ENCODE measurements around the gene CD33.

CD33 gene

DNA sequence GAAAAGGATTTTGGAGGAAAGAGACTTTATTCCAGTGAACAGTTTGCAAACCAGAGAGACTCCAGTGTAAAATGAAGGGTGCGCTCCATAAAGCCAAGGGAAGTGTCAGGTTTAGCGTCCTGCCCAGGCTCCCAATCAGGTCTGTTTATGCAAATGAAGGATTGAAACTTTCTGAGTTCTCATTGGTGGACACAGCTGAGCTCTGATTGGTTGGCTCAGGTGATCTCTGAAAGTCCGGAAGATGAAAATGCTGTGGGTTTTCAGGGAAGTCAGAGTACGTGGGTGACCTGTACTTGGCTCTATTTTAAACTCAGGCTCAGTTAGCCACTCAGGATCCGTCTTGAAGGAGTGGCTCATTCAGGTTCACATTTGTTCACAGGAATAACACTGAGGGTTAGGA, 28.7 kb upstream of the CD33 start:
- DNase-seq (ENCODE audit: insufficient read length, low spot score) (no peak), FAIRE-seq (no peak)
- TF ChIP-seq, protein P1, sequence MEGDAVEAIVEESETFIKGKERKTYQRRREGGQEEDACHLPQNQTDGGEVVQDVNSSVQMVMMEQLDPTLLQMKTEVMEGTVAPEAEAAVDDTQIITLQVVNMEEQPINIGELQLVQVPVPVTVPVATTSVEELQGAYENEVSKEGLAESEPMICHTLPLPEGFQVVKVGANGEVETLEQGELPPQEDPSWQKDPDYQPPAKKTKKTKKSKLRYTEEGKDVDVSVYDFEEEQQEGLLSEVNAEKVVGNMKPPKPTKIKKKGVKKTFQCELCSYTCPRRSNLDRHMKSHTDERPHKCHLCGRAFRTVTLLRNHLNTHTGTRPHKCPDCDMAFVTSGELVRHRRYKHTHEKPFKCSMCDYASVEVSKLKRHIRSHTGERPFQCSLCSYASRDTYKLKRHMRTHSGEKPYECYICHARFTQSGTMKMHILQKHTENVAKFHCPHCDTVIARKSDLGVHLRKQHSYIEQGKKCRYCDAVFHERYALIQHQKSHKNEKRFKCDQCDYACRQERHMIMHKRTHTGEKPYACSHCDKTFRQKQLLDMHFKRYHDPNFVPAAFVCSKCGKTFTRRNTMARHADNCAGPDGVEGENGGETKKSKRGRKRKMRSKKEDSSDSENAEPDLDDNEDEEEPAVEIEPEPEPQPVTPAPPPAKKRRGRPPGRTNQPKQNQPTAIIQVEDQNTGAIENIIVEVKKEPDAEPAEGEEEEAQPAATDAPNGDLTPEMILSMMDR (IDR thresholded peaks at IDR 0.05; ENCODE audit: insufficient read depth, missing control alignments), result no peak

DNA sequence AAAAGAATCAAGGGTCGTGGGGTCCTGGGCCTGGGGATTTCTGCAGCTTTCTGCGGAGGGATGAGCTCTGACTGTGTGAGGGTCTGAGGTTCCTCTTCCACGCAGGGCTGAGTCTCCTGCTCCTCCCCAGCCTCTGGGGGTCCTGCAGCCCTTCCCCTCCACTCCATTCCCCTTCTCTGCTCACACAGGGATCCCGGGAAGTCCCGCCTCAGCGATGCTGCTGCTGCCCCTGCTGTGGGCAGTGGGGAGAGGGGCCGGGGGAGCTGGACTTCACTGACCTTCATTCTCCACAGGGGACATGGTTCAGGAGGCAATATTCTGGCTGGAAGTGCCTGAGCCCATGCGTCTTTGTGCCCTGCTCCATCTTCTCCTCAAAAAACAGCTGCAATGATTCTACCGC, 26.2 kb upstream of the CD33 start:
- TF ChIP-seq, protein P1 (IDR thresholded peaks at IDR 0.05; ENCODE audit: insufficient read depth, missing control alignments), result no peak
- DNase-seq (ENCODE audit: insufficient read length, low spot score) (no peak), FAIRE-seq (no peak)

DNA sequence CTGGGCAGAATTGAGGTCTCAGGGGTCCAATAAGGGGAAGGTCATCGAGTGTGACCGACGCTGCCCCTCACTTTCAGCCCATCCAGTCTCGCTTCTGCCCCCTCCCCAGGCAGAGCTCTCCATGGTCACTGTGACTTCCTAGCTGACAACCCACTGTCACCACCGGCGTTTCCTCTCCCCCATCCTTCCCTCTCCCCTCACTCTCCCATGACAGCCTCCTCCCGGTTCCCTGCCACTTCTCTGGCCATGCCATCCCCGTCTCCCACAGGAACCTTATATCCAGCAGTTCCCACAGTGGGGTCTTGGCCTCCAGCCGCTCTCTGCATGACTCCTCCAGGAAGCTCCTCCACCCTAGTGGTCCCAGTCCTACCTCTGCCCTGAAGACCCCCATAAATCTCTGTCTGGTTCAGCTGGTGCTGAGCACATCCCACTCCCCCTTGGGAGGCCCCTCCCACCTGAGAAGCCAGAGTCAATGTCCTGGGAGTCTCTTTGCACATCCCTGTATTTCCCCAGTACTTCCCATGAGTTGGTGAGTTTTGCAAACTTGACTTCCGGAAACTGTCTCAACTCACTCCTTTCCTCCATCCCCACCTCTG, 24.7 kb upstream of the CD33 start:
- no peak for DNase-seq (ENCODE audit: insufficient read length, low spot score)
- no peak for FAIRE-seq

DNA sequence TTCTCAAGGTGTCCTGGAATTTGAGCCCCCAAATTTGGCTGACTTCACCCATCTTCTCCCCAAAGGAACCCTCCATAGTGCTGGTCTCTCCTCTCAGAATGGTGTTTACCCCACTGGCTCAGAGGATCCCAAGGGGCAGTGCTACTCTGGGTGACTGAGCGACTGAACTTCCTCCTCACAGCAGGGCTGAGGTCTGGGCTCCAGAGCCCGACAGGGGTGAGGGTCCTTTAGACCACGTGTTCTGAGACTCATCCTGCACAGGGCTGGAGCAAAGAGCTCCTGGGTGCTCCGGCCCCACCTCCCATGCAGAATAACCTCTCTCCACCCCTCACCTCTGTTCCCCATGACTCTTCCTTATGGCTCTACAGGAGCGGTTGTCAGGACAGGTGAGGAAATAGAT, 23.2 kb upstream of the CD33 start:
- TF ChIP-seq, protein P1 (IDR thresholded peaks at IDR 0.05; ENCODE audit: insufficient read depth, missing control alignments), result no peak
- no peak for DNase-seq (ENCODE audit: insufficient read length, low spot score)
- no peak for FAIRE-seq

More for the DNA sequence above, 24.7 kb upstream of the CD33 start:
- TF ChIP-seq, protein P1 (IDR thresholded peaks at IDR 0.05; ENCODE audit: insufficient read depth, missing control alignments), result no peak

DNA sequence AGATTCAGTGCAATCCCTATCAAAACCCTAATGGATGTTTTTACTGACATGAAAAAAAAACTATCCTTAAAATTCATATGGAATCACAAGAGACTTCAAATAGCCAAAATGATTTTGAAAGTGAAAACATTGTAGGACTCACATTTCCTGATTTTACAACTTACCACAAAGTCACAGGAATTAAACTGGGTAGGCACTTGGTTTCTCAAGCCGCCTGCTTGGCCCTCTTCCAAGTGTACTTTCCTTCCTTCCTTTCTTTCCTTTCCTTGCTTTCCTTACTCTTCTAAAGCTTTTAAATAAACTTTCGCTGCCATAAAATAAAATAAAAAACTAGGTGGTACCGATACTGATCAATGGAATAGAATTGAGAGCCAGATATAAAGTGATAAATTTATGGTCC, 21.0 kb upstream of the CD33 start:
- FAIRE-seq (no peak), DNase-seq (ENCODE audit: insufficient read length, low spot score) (no peak)
- TF ChIP-seq, protein P1 (IDR thresholded peaks at IDR 0.05; ENCODE audit: insufficient read depth, missing control alignments), result no peak

DNA sequence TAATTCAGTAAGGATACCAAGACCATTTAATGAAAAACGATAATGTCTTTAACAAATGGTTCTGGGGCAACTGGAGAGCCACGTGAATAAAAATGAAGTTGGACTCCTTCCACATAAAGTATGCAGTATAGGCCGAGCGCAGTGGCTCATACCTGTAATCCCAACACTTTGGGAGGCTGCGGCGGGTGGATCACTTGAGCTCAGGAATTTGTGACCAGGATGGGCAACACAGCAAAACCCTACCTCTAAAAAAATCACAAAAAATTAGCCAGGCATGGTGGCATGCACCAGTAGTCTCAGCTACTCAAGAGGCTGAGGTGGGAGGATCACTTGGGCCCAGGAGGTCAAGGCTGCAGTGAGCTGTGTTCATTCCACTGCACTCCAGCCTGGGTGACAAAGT, 20.6 kb upstream of the CD33 start:
- DNase-seq (ENCODE audit: insufficient read length, low spot score), result no peak
- FAIRE-seq, result no peak
- TF ChIP-seq, protein P1 (IDR thresholded peaks at IDR 0.05; ENCODE audit: insufficient read depth, missing control alignments), result no peak

DNA sequence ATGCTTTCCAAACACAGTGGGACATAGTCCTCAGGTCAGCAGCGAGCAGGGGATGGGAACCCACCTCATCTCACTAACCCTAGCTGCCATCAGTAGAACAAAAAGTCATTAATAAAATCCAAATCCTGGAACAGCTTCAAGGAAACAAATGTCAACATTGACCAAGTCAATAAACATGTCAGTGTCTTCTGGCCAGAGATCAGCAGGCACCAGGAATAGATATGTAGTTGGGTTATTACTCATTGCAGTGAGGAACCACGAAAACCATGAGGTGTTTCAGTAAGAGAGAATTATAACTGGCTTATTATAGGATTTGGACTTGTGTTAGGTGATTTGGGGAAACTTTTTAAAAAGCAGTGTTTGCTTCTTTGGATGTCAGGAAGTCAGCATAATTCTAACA, 17.1 kb upstream of the CD33 start:
- DNase-seq (ENCODE audit: insufficient read length, low spot score) (no peak), FAIRE-seq (no peak)
- TF ChIP-seq, protein P1 (IDR thresholded peaks at IDR 0.05; ENCODE audit: insufficient read depth, missing control alignments), result no peak
